ENCODE results near the gene CAPN11. TPM values are rescaled to one million over a fixed set of nuclear protein-coding genes. Genes with fewer than 3 reads are reported as not detected.

CAPN11 gene
- total RNA-seq, 4 donors from 2014 or later: 0.42 TPM; not detected in 3

DNA sequence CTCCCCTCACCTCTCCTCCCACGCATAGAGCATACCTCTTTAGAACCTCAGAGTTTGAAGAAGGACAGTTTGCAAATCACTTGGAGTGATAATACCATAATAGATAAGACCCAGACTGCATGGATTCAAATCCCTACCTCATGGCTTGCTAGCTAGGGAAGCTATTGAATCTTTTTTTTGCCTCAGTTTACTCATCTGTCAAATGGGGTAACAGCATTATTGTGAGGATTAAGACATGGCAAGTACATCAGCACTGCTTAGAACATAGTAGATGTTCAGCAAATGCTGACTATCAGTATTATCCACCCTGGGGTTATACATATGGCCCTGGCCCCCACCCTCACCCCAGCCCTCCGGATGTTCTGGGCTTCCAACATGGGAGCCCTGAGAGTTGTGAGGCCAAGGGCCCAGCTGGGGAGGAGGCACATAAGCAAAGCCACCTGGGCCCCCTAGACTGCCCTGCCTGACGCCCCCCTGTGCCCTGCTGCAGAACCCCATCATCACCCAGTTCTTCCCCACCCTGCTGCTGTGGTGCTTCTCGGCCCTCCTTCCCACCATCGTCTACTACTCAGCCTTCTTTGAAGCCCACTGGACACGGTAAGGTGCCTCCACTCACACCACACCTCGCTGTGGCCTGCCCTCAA is 9.1 kb upstream of the CAPN11 start:
- Histone ChIP-seq H3K4me3 (no peak overlapping the region), H3K27ac (no peak overlapping the region), H3K36me3 (peaks cover 0 to 69% of the 10 kb centered on the region in 2 donors), H3K27me3 (no peaks in the 10 kb centered on the region), H3K4me1 (peaks cover 0 to 3% of the 10 kb centered on the region in 2 donors), H3K9me3 (no peaks in the 10 kb centered on the region)
- in situ Hi-C loops (cut with MboI; ENCODE audit: low sequenced_read_pairs in 4 of 4): loop anchor here in 3 of 4 donors (5.0 to 25.0 kb wide), 2 partner anchors 47 to 188 kb away; partner anchors contain the start of gene SPATS1 (in 2 of the 3)
- TF ChIP-seq POLR2A (IDR thresholded peaks at IDR 0.05): no peak
- TF ChIP-seq, protein P1, sequence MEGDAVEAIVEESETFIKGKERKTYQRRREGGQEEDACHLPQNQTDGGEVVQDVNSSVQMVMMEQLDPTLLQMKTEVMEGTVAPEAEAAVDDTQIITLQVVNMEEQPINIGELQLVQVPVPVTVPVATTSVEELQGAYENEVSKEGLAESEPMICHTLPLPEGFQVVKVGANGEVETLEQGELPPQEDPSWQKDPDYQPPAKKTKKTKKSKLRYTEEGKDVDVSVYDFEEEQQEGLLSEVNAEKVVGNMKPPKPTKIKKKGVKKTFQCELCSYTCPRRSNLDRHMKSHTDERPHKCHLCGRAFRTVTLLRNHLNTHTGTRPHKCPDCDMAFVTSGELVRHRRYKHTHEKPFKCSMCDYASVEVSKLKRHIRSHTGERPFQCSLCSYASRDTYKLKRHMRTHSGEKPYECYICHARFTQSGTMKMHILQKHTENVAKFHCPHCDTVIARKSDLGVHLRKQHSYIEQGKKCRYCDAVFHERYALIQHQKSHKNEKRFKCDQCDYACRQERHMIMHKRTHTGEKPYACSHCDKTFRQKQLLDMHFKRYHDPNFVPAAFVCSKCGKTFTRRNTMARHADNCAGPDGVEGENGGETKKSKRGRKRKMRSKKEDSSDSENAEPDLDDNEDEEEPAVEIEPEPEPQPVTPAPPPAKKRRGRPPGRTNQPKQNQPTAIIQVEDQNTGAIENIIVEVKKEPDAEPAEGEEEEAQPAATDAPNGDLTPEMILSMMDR (IDR thresholded peaks at IDR 0.05 in 4 of 5, conservative IDR thresholded peaks at IDR 0.05 in 1 of 5): no peak
- intact Hi-C loops (cut with DNase I; ENCODE audit: low total_unique reads): loop anchor here (2.0 kb wide), 1 partner anchor 21 kb away; no protein-coding TSS in a partner anchor
- DNase-seq (no peak), ATAC-seq (no peak)

DNA sequence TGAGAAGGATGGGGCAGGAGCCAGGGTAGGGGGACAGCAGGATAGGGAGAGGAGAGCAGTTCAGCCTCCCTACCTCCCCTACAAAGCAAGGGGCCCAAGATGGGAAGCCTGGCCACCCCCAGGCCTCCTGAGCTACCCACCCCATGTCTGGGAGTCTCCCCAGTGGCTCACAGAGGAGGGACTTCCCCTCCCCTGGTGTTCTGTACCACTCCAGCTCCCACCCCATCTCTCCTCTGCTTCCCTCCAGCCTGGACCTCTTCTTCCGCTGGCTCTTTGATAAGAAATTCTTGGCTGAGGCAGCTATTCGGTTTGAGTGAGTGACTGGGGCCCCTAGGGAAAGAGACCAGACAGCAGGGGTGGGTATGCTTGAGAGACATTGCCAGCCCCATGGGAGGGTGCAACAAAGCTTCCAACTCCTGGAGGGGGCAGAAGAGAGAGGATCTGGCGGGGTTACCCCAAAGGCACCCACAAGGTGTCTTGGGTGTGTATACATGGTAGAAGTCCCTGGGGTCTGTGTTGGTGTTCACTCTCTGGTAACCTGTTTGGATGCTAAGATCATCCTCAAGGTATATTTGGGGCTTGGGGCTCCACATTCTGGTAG is 8.2 kb upstream of the CAPN11 start:
- Histone ChIP-seq H3K4me1 (peaks cover 0 to 3% of the 10 kb centered on the region in 2 donors), H3K9me3 (no peaks in the 10 kb centered on the region), H3K4me3 (no peak overlapping the region), H3K27ac (no peak overlapping the region), H3K36me3 (peaks cover 0 to 61% of the 10 kb centered on the region in 2 donors), H3K27me3 (no peaks in the 10 kb centered on the region)
- intact Hi-C loops (cut with DNase I; ENCODE audit: low total_unique reads): loop anchor here (2.0 kb wide), 1 partner anchor 22 kb away; no protein-coding TSS in a partner anchor
- no peak for ATAC-seq
- no peak for TF ChIP-seq POLR2A (IDR thresholded peaks at IDR 0.05)
- TF ChIP-seq, protein P1 (IDR thresholded peaks at IDR 0.05 in 4 of 5, conservative IDR thresholded peaks at IDR 0.05 in 1 of 5): no peak
- in situ Hi-C loops (cut with MboI; ENCODE audit: low sequenced_read_pairs in 4 of 4): loop anchor here in 2 of 4 donors (5.0 to 25.0 kb wide), 2 partner anchors 48 to 187 kb away; partner anchors contain the start of gene SPATS1 (in 2 of the 2)
- no peak for DNase-seq

DNA sequence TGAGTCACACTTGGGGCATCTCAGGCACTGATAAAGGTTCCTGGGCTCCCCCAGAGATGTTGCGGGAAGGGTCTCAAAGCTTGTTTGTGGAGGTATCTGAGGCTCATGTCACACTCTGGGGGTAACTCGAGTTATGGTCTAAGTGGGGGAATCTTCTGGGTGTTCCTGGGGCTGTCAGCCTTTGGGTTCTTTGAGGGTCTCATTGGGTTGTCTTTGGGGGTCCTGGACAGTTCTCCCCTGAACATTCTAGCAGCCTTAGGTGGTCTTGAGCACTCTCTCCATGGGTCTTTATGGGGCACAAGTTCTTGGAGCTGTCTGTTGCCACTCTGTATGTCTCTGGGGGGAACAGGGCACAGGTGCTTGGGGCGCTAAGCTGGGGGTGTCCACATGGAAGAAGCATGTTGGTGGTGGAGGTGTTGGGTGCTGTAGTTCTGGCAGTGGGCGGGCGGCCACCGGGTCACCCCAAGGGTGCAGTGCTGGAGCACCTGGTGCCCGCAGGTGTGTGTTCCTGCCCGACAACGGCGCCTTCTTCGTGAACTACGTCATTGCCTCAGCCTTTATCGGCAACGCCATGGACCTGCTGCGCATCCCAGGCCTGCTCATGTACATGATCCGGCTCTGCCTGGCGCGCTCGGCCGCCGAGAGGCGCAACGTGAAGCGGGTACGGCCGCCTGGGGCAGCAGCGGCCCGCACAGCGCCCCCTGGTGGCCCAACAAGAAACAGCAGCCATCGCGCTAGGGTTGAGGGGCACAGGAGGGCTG is 7.1 kb upstream of the CAPN11 start:
- Histone ChIP-seq H3K27ac (no peak overlapping the region), H3K9me3 (no peaks in the 10 kb centered on the region), H3K4me3 (no peak overlapping the region), H3K4me1 (peaks cover 0 to 3% of the 10 kb centered on the region in 2 donors), H3K36me3 (peaks cover 0 to 53% of the 10 kb centered on the region in 2 donors), H3K27me3 (no peaks in the 10 kb centered on the region)
- peak; percentile 38 to 68 for DNase-seq
- no peak for TF ChIP-seq POLR2A (IDR thresholded peaks at IDR 0.05)
- TF ChIP-seq, protein P1 (IDR thresholded peaks at IDR 0.05 in 4 of 5, conservative IDR thresholded peaks at IDR 0.05 in 1 of 5): peak; percentile 95 to 100 (median 99)
- intact Hi-C loops (cut with DNase I; ENCODE audit: low total_unique reads) (loop anchor here (1.0 to 2.0 kb wide), 2 partner anchors 23 to 55 kb away; no protein-coding TSS in a partner anchor), in situ Hi-C loops (cut with MboI; ENCODE audit: low sequenced_read_pairs in 4 of 4) (loop anchor here in 2 of 4 donors (5.0 to 25.0 kb wide), 2 partner anchors 49 to 186 kb away; partner anchors contain the start of gene SPATS1 (in 2 of the 2))
- ATAC-seq: peak; percentile 78 to 83

DNA sequence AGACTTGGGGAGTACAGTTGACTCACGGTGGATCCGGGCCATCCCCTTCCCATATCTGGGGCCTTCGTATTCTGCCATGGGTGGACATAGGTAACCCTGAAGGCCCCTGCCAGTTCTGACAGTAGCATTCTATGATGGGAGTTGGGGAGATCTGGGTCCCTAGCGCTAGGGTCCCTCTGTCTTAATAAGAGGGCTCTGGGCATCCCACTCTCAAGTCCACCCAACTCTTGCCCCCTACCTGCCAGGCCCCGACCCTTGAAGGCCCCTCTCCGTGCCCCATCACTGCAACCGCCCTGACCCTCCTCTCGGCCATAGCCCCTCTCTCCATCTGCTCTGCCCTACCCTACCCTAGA is 6.5 kb upstream of the CAPN11 start:
- DNase-seq: no peak
- in situ Hi-C loops (cut with MboI; ENCODE audit: low sequenced_read_pairs in 4 of 4) (loop anchor here in 2 of 4 donors (5.0 to 25.0 kb wide), 2 partner anchors 50 to 185 kb away; partner anchors contain the start of gene SPATS1 (in 2 of the 2)), intact Hi-C loops (cut with DNase I; ENCODE audit: low total_unique reads) (loop anchor here (1.0 kb wide), 1 partner anchor 56 kb away; no protein-coding TSS in a partner anchor)
- TF ChIP-seq, protein P1 (IDR thresholded peaks at IDR 0.05 in 4 of 5, conservative IDR thresholded peaks at IDR 0.05 in 1 of 5): peak in 2 of 5 experiments; percentile 5 to 10
- TF ChIP-seq POLR2A (IDR thresholded peaks at IDR 0.05): no peak
- Histone ChIP-seq H3K27me3 (no peaks in the 10 kb centered on the region), H3K9me3 (no peaks in the 10 kb centered on the region), H3K4me1 (peaks cover 0 to 3% of the 10 kb centered on the region in 2 donors), H3K27ac (no peak overlapping the region), H3K36me3 (peaks cover 0 to 47% of the 10 kb centered on the region in 2 donors), H3K4me3 (no peak overlapping the region)
- ATAC-seq: no peak

All from gastrocnemius medialis (tissue), 4 donors.